HEK293T (cell line): ENCODE measurements around the gene TCERG1L.

ENCODE experiments used
- CTBP1 ChIP-seq: fragments of 450-650 bp; IDR thresholded peaks from 2 replicates; pipeline ENCODE4 v1.6.1; 2016; ENCODE audit warnings: borderline replicate concordance
- FOXK2 ChIP-seq: fragments of 450-650 bp; IDR thresholded peaks from 2 replicates; pipeline ENCODE4 v1.6.1; 2016; ENCODE audit warnings: mild to moderate bottlenecking
- FOXM1 ChIP-seq: fragments of 450-650 bp; IDR thresholded peaks from 2 replicates; pipeline ENCODE4 v1.6.1; 2017; ENCODE audit warnings: mild to moderate bottlenecking, borderline replicate concordance
- L3MBTL2 ChIP-seq: fragments of 450-650 bp; conservative IDR thresholded peaks from 2 replicates; pipeline ENCODE4 v1.6.1; 2016; ENCODE audit warnings: mild to moderate bottlenecking
- LEF1 ChIP-seq: fragments of 450-650 bp; IDR thresholded peaks from 2 replicates; pipeline ENCODE4 v1.6.1; 2017; ENCODE audit warnings: mild to moderate bottlenecking, borderline replicate concordance
- SP1 ChIP-seq: fragments of 450-650 bp; IDR thresholded peaks from 2 replicates; pipeline ENCODE4 v1.6.1; 2017
- SUZ12 ChIP-seq: fragments of 450-650 bp; IDR thresholded peaks from 2 replicates; pipeline ENCODE4 v1.6.1; 2016; ENCODE audit warnings: mild to moderate bottlenecking
- TARDBP ChIP-seq: fragments of 450-650 bp; IDR thresholded peaks from 2 replicates; pipeline ENCODE4 v1.6.1; 2016
- ZNF384 ChIP-seq: fragments of 450-650 bp; IDR thresholded peaks from 2 replicates; pipeline ENCODE4 v1.6.1; 2016
- TF ChIP-seq, protein P1 (sequence below): fragments of 450-650 bp; IDR thresholded peaks from 2 replicates; pipeline ENCODE4 v1.6.1; 2016

GRCh38 chr10:131355881-131356280 is 44.4 kb upstream of the TCERG1L start:
- TF ChIP-seq, protein P1, sequence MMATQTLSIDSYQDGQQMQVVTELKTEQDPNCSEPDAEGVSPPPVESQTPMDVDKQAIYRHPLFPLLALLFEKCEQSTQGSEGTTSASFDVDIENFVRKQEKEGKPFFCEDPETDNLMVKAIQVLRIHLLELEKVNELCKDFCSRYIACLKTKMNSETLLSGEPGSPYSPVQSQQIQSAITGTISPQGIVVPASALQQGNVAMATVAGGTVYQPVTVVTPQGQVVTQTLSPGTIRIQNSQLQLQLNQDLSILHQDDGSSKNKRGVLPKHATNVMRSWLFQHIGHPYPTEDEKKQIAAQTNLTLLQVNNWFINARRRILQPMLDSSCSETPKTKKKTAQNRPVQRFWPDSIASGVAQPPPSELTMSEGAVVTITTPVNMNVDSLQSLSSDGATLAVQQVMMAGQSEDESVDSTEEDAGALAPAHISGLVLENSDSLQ: no peak
- no peak for TF ChIP-seq FOXM1
- TF ChIP-seq CTBP1: no peak
- TF ChIP-seq FOXK2: no peak
- no peak for TF ChIP-seq SP1
- TF ChIP-seq LEF1: no peak
- no peak for TF ChIP-seq SUZ12
- no peak for TF ChIP-seq ZNF384
- no peak for TF ChIP-seq TARDBP
- TF ChIP-seq L3MBTL2: no peak
